Globus pallidus (tissue), 1 donor: ENCODE data around the gene TMEM150C.
"Not testable (repeated sequence)": the region's sequence is repeated elsewhere in the genome, so short reads cannot be mapped to it uniquely, and the experiment has no call there.

Experiments used
- DNase-seq: peaks from one replicate; pipeline ENCODE4 v3.0.0-alpha.2; 2015; ENCODE audit warnings: low spot score

Gene TMEM150C

DNA sequence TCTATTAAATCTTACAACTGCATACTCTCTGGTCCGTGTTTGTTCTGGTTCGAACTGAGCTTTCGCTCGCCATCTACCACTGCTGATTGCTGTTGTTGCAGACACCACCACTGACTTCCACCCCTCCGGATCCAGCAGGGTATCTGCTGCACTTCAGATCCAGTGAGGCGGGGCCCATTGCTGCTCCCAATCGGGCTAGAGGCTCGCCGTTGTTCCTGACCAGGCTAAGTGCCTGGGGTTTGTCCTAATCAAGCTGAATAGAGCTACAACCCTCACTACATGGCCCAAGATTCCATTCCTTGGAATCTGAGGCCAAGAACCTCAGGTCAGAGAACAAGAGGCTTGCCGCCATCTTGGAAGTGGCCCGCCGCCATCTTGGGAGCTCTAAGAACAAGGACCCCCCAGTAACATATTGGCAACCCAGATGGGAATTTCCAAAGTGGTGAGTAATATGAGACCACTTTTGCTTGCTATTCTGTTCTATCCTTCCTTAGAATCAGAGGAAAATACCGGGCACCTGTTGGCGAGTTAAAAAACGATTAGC lies 88.1 kb downstream of the TMEM150C start:
- DNase-seq, result no peak

DNA sequence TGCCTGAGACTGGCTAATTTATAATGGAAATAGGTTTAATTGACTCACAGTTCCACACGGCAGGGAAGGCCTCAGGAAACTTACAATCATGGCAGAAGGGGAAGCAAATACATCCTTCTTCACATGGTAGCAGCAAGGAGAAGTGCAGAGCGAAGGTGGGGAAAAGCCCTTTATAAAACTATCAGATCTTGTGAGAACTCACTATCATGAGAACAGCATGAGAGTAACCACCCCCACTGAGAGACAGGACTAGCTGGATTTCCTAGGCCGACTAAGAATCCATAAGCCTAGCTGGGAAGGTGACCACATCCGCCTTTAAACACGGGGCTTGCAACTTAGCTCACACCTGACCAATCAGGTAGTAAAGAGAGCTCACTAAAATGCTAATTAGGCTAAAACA lies 88.7 kb downstream of the TMEM150C start:
- DNase-seq, result not testable (repeated sequence)

DNA sequence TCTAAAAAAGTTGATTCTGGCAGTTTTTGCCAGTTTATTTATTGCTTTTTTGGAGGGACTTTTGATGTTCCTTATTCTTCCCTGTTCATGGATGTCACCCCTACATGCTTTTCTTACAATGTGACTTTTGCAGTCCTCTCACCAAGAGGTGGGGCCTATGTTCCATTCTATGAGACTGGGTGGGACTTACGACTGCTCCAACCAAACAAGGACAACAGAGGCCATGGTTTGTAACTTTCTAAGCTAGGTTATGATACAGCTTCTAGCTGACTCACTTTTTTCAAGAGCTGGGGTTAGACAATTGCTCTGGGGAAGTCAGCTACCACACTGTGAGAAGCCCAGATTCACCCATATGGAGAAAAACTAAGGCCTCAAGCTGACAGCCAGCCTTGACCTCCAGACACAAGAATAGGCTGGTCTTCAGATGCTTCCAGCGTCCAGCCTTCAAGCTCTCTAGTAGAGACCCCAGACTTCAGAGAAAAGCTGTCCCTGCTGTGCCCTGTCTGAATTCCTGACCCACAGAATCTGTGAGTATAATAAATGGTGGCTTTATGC lies 91.9 kb downstream of the TMEM150C start:
- DNase-seq, result peak; percentile 77

DNA sequence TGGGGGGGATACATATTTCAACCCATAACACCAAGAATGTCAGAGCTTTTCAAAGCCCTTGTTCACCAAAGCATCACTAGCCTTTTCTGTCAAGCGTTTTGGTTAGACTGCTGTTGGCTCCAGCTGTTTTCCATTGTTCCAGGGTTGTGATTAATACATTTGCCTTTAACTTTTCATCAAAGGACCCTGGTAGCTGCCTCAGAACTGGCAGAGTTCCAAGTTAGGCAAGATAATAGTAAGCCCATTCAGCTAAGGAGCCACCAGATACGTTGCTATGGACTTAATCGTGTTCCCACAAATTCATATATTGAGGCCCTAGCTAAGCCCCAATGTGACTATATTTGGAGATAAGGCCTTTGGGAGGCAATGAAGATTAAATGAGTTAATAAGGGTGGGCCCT lies 94.3 kb downstream of the TMEM150C start:
- no peak for DNase-seq

DNA sequence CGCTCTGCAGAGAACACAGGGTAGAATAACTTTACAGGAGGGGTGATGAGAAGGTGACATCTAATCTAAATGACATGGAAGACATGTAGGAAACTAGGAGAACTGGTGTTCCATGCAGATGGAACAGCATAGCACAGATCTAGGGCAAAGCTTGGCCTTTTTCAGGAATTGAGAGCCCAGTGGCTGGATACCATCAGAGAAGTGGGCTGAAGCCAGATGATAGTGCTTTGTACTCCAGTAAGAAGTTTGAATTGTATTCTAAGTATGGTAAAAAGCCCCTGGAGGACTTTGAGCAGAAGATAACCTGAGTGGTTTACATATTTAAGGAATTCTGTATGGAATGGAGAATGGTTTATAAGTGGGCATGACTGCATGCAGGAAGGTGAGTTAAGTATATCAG lies 98.6 kb downstream of the TMEM150C start:
- no peak for DNase-seq

DNA sequence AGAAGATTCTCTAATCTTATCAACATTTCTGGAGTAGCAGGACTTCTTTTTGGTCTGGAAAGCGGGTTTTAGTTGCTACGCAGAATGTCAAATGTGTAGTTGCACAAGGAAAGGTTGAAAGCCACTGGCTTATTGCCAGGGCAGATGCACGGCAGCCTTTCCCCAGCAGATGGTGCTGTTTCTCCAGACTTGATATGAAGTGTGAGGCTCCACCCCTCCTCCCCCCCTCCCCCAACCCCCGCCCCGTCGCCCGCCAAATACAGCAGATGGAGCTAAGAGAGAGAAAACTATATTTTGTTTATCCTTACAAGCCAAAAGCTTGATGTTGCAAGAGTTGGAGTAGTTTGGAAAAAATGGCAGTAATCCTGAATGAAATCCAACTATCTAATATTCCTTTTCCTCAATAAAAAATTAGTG lies 99.4 kb downstream of the TMEM150C start:
- peak; percentile 87 for DNase-seq

DNA sequence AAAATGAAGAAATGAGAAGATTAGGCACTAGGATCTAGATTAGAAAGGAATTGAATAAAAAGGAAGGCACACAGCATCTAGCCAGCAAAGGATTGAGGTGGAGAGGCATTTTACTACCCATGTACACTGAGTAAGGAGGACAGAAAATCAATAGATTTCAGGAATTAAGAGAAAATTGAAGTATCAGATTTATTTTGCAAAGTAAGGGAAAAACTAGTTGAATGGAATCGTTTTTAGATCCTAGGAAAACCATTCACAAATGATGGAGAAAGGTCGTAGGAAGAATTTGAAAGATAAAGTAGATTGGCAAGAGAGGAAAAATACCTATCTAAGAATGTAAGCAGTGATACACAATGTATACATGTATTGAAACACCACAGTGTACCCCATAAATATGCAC lies 100.1 kb downstream of the TMEM150C start:
- DNase-seq, result no peak

DNA sequence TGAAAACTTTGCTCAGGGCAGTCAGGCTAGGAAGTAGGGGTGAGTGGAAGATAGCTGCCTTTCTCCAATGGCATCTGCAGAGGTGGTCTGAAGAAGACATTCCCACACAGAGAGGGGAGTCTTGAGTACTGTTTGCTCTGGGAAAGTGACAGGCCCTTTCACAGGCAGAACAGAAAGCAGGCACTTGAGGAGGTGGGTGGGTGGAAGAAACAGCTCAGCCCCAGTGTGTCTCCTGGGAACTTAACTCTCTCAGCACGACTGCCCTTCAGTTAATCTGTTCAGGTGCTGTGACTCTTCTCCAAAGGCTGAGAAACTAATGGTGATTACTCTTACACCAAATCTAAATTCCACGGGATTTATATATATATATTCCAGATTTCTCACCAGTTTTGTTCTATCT lies 103.1 kb downstream of the TMEM150C start:
- DNase-seq, result no peak

DNA sequence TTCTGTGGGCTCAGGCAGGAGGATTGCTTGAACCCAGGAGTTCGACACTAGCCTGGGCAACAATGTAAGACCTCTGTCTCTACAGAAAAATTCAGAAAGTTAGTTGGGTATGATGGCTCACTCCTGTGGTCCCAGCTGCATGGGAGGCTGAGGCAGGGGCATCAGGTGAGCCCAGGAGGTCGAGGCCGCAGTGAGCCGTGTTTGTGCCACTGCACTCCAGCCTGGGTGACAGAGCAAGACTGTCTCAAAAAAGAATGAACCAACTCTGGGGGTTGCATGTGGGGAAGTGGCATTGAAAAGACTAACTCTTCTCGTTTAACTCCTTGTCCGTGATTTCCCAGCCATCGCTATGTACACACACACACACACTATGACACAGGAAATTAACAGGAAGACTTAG lies 104.5 kb downstream of the TMEM150C start:
- no peak for DNase-seq

DNA sequence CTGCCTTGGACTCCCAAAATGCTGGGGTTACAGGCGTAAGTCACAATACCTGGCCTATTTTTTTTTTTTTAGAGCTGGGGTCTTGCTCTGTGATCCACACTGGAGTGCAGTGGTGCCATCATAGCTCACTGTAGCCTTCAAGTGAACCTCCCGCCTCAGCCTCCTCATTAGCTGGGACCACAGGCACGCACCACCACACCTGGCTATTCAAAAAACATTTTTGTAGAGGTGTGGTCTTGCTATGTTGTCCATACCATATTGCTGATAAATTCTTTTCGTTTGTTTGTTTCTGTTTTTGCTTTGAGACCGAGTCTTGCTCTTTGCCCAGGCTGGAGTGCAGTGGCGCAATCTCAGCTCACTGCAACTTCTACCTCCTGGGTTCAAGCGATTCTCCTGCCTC lies 109.8 kb downstream of the TMEM150C start:
- no peak for DNase-seq

DNA sequence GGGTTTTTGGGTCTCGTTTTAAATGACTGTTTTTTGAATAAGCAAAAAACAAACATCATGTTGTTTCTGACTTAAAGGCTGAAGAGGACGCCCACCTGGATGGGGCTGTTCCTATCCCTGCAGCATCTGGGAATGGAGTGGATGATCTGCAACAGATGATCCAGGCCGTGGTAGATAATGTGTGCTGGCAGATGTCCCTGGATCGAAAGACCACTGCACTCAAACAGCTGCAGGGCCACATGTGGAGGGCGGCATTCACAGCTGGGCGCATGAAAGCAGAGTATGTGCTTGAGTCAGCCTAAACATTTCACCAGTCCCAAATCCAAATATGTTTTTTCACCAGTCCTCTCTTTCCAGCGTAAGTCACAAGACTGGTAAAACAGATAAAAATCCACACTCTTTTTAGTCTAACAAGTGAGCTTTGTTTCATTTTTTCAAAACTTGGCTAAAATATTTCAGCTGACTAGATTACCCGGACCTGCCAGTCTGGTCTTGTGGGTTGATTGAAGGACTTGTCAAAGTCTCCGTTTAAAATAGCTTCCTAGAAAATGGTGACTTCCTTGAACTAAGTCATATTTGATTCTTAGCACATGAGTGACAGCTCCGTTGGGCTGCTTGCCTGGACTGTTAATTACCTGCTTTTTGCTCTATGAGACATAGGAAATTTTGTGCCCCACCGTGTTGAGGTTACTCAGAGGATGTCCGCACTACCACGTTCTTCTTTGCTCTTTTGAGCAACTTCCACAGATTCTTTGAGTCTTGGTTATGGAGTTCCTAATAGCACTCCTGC lies 110.6 kb downstream of the TMEM150C start:
- DNase-seq, result peak; percentile 19

DNA sequence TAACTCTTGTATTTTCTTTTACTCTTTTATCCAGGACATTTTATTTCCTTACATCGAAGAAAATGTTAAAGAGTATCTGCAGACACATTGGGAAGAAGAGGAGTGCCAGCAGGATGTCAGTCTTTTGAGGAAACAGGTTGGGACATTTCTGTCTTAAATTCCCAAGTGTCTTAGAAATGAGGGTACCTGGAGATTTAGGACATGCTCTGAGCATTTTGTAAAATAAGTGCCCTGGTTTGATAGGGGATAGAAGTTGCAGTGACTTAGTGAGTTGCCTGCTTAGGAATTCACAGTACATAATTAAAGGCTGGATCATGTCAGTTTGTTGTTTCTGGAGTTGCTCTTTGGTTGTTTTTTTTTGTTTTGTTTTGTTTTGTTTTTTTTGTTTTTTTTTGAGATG lies 113.9 kb downstream of the TMEM150C start:
- no peak for DNase-seq

DNA sequence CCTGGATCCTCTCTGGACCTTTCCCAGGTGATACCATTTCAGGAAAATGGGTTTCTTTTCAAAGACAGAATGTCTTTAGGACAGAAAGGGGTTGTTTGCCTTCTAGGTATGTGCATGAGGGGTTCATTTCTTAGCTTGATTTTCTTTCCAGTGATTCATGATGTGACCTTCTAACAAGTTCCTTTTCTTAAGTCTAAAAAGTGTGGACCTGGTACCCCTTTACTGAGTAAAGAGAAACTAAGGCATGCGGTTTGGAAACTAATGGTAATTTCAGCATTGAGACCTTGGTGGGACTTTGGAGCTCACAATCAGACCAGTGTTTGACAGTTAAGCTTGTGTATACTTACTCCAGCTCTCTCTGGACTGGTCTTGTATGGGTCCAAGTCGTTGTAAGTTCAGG lies 122.7 kb downstream of the TMEM150C start:
- no peak for DNase-seq

DNA sequence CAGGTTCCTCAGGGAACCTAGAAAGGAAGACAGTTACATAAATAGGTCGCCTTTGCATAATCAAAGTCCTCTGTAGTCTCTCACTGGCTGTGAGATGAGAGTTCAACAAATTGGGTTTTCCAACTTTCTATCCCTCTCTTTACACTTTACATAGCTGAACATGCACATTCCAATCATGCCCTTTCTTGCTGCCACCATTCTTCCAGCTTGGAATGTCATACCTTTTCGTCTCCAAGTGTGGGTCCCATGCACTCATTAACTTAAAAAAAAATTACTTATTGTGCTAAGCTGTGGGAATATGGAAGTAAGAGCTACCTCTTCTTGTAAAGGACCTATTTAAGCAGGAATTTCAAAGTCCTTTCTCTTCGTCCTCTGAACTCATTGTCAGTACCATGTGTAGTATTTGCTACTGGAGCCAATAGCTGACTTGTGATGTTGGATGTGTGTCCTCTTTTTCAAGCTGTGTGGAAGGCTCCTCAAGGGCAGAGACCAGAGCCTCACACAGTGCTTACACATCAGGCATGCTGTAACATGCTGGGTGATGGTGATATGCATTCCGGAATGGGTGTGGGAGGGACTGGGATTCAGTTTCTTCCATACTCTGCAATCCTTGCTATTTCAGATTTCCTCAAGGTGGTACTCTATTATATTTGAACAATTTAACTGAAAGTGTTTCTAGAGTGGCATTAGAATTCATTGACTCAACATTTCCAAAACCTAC lies 124.3 kb downstream of the TMEM150C start:
- no peak for DNase-seq

DNA sequence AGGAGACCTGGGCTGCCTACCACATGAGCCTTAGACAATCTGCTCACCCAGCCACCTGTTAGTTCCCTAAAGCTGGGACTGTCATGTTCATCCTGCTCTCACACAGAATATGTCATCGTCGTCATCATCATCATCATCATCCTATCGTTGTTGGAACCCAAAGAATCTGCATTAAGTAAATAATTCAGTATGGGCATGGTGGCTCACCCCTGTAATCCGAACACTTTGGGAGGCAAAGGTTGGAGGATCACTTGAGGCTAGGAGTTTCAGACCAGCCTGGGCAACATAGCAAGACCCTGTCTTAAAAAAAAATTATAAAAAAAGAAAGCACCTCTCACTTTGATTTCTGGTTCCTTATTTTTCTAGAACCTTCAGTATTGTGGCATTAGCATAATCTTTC lies 125.0 kb downstream of the TMEM150C start:
- no peak for DNase-seq

DNA sequence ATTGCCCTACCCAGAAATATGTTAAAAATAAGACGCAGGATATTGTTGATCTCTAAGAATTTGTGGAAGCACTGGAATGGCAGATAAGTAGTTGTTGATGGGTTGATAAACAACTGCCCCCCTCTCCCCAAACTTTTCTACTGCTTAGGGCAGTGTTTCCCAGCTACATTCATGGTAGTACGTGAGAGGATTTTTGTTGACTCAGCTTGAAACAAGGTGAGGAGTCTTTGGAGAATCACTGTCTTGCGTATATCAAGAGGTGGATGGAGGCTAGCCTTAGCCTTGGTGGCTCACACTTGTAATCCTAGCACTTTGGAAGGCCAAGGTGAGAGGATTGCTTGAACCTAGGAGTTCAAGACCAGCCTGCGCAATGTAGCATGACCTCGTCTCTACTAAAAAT lies 125.7 kb downstream of the TMEM150C start:
- no peak for DNase-seq

DNA sequence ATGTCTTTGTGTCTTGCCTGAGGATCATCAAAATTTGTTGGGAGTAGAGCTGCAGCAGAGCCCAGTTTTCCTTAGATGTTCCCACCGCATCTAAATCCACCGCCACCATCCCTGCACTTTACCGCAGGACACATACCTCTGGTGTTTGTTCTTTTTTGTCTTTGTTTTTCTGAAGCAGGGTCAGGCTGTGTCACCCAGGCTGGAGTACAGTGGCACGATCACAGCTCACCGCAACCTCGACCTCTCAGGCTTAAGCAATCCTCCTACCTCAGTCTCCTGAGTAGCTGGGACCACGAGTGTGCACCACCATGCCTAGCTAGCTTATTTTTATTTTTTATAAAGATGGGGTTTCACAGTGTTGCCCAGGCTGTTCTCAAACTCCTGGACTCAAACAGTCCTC lies 126.8 kb downstream of the TMEM150C start:
- DNase-seq, result no peak

DNA sequence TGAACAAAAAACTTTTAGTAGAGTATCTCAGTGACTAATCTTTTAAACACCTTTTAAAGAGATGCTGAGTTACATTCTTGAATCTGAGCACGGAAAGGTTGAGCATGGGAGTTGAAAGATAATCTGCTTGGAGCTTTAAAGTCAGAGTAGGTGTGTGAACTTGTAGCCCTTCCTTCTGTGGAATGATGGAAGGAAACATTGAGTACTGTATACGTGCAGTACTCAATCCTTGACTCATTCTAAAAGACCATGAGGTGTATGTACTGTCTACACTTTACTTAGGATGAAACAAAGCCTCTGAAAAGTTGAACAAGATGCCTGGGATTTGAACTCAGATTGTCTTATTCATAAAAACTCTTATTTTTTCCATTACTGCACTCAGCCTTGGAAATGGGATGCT lies 128.0 kb downstream of the TMEM150C start:
- no peak for DNase-seq
